GM21390 (cell line): ENCODE measurements around the gene CELA1.
"Not testable (repeated sequence)": the region's sequence is repeated elsewhere in the genome, so short reads cannot be mapped to it uniquely, and the experiment has no call there.

ENCODE experiments used
- ATAC-seq: cut with Tn5 transposase; IDR thresholded peaks from one replicate; pipeline ENCODE4 v1.9.1; 2021; ENCODE audit not compliant: unreplicated experiment

The CELA1 gene

GRCh38 chr12:51318846-51319599 is 27.5 kb downstream of the CELA1 start:
- ATAC-seq = peak; percentile 38

- ATAC-seq = not testable (repeated sequence)
These were observed 28.2 kb downstream of the CELA1 start for GRCh38 chr12:51318057-51318806.

- ATAC-seq = no peak
These were observed 35.1 kb downstream of the CELA1 start for GRCh38 chr12:51311389-51311788.

- no peak for ATAC-seq
These were observed 38.6 kb downstream of the CELA1 start for GRCh38 chr12:51307655-51308593.

GRCh38 chr12:51306507-51306906 is 40.0 kb downstream of the CELA1 start:
- ATAC-seq = no peak

GRCh38 chr12:51300768-51301167 is 45.7 kb downstream of the CELA1 start:
- not testable (repeated sequence) for ATAC-seq

- no peak for ATAC-seq
These were observed 50.8 kb downstream of the CELA1 start for GRCh38 chr12:51295651-51296050.

GRCh38 chr12:51294097-51294496 is 52.4 kb downstream of the CELA1 start:
- not testable (repeated sequence) for ATAC-seq

GRCh38 chr12:51293696-51294095 is 52.8 kb downstream of the CELA1 start:
- ATAC-seq = no peak

GRCh38 chr12:51291603-51292513 is 54.6 kb downstream of the CELA1 start:
- not testable (repeated sequence) for ATAC-seq

GRCh38 chr12:51285843-51286242 is 60.6 kb downstream of the CELA1 start:
- ATAC-seq = no peak

- no peak for ATAC-seq
These were observed 65.1 kb downstream of the CELA1 start for GRCh38 chr12:51281202-51281924.
